Fibroblast of skin of abdomen (primary cell): Measurements from ENCODE around the gene ZNF154. TPM values are rescaled to one million over a fixed set of nuclear protein-coding genes. Genes with fewer than 3 reads are reported as not detected.
"Not testable (repeated sequence)": the region's sequence is repeated elsewhere in the genome, so short reads cannot be mapped to it uniquely, and the experiment has no call there.

ENCODE experiments used
- DNase-seq: peaks from one replicate; pipeline ENCODE4 v3.0.0-alpha.2; 2013
- polyA plus RNA-seq, 2 experiments: library from polyadenylated mRNA; unstranded; fragments of 120-200 nt; gene quantifications; one replicate each; pipeline ENCODE4 v1.2.1, GENCODE V29; 2013; ENCODE audit not compliant: insufficient read length in 2 of 2

The ZNF154 gene
- 2.3 TPM for polyA plus RNA-seq (2013, experiment 1 of 2; ENCODE audit: insufficient read length)
- polyA plus RNA-seq (2013, experiment 2 of 2; ENCODE audit: insufficient read length), result 2.7 TPM

GRCh38 chr19:57708641-57709361 lies at the start of gene ZNF154:
TSS of gene ZNF154 (minus strand) at chr19:57709204. CDS start at chr19:57708971, 233 bp downstream.
- peak; percentile 64 for DNase-seq

- DNase-seq, result no peak
These were observed 48.9 kb upstream of the ZNF154 start for GRCh38 chr19:57757941-57758340.

GRCh38 chr19:57755031-57755430 lies 46.0 kb upstream of the ZNF154 start:
- DNase-seq, result no peak

GRCh38 chr19:57754091-57754673 lies 45.2 kb upstream of the ZNF154 start:
- no peak for DNase-seq

GRCh38 chr19:57748029-57748428 lies 39.0 kb upstream of the ZNF154 start:
- DNase-seq, result no peak

GRCh38 chr19:57747472-57747807 lies 38.4 kb upstream of the ZNF154 start:
- DNase-seq, result no peak

GRCh38 chr19:57746580-57747471 lies 37.8 kb upstream of the ZNF154 start, which contains the start of gene ZNF776:
TSS of gene ZNF776 (plus strand) at chr19:57746815. CDS start at chr19:57747059, 244 bp downstream.
- peak; percentile 90 for DNase-seq

GRCh38 chr19:57738770-57739169 lies 29.8 kb upstream of the ZNF154 start:
- not testable (repeated sequence) for DNase-seq

GRCh38 chr19:57738320-57738719 lies 29.3 kb upstream of the ZNF154 start:
- peak; percentile 16 for DNase-seq

- DNase-seq, result no peak
These were observed 11.9 kb upstream of the ZNF154 start for GRCh38 chr19:57720878-57721277.

GRCh38 chr19:57719901-57720519 lies 11.0 kb upstream of the ZNF154 start:
- DNase-seq, result no peak

GRCh38 chr19:57719424-57719823 lies 10.4 kb upstream of the ZNF154 start:
- DNase-seq, result no peak

GRCh38 chr19:57712222-57712621 lies 3.2 kb upstream of the ZNF154 start:
- DNase-seq, result no peak

- no peak for DNase-seq
These were observed 612 bp upstream of the ZNF154 start for GRCh38 chr19:57709616-57710015.

- DNase-seq, result no peak
These were observed 2.7 kb downstream of the ZNF154 start for GRCh38 chr19:57706346-57706745.

GRCh38 chr19:57701625-57702024 lies 7.4 kb downstream of the ZNF154 start:
- no peak for DNase-seq

GRCh38 chr19:57689750-57690149 lies 19.3 kb downstream of the ZNF154 start:
- no peak for DNase-seq

- DNase-seq, result no peak
These were observed 20.8 kb downstream of the ZNF154 start for GRCh38 chr19:57688011-57688763.

GRCh38 chr19:57687363-57688010 lies 21.5 kb downstream of the ZNF154 start:
- DNase-seq, result no peak

- no peak for DNase-seq
These were observed 22.3 kb downstream of the ZNF154 start for GRCh38 chr19:57686727-57687126.

GRCh38 chr19:57682226-57682766 lies 26.7 kb downstream of the ZNF154 start:
- no peak for DNase-seq
